ENCODE results near the gene LRCOL1. TPM values are rescaled to one million over a fixed set of nuclear protein-coding genes. Genes with fewer than 3 reads are reported as not detected.
A peak's percentile ranks its signal among the peaks of the same experiment; 100 is the strongest.

Gene LRCOL1
- total RNA-seq, 1 donor from 2014 or later = 1.8 TPM

DNA sequence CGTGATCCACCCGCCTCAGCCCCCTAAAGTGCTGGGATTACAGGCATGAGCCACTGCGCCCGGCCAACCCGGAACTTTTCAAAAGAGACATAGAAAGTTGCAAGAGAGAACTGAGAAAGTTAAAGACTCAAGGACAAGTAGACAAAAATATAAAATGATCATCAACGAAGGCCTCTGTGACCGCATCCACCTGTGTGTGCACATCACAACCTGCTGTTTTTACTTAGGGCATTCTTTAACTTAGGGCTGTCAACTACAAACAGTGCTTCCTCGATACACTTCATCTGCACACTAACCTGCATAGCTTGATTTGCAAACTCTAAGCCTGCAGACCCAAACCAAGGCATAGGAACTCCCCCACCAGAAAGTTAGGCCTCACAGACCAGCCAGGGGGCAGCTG lies 23.0 kb upstream of the LRCOL1 start:
- Histone ChIP-seq H3K4me3 (no peak overlapping the region), H3K4me1 (no peaks in the 10 kb centered on the region), H3K27me3 (no peaks in the 10 kb centered on the region), H3K36me3 (peaks cover 65% of the 10 kb centered on the region), H3K27ac (no peak overlapping the region), H3K9me3 (no peaks in the 10 kb centered on the region)
- DNase-seq (no peak), ATAC-seq (no peak)
- TF ChIP-seq, protein P1, sequence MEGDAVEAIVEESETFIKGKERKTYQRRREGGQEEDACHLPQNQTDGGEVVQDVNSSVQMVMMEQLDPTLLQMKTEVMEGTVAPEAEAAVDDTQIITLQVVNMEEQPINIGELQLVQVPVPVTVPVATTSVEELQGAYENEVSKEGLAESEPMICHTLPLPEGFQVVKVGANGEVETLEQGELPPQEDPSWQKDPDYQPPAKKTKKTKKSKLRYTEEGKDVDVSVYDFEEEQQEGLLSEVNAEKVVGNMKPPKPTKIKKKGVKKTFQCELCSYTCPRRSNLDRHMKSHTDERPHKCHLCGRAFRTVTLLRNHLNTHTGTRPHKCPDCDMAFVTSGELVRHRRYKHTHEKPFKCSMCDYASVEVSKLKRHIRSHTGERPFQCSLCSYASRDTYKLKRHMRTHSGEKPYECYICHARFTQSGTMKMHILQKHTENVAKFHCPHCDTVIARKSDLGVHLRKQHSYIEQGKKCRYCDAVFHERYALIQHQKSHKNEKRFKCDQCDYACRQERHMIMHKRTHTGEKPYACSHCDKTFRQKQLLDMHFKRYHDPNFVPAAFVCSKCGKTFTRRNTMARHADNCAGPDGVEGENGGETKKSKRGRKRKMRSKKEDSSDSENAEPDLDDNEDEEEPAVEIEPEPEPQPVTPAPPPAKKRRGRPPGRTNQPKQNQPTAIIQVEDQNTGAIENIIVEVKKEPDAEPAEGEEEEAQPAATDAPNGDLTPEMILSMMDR (IDR thresholded peaks at IDR 0.05) = no peak
- intact Hi-C loops (cut with DNase I) = no loop called here

- no peak for DNase-seq
- Histone ChIP-seq H3K27me3 (no peaks in the 10 kb centered on the region), H3K4me3 (no peak overlapping the region), H3K27ac (no peak overlapping the region), H3K9me3 (no peaks in the 10 kb centered on the region), H3K4me1 (no peaks in the 10 kb centered on the region), H3K36me3 (peaks cover 61% of the 10 kb centered on the region)
- TF ChIP-seq, protein P1 (IDR thresholded peaks at IDR 0.05) = no peak
- no peak for ATAC-seq
- intact Hi-C loops (cut with DNase I) = no loop called here
Measured at GRCh38 chr12:132632521-132633228, 22.3 kb upstream of the LRCOL1 start.

GRCh38 chr12:132631666-132632065 lies 21.3 kb upstream of the LRCOL1 start:
- Histone ChIP-seq H3K4me3 (no peak overlapping the region), H3K9me3 (no peaks in the 10 kb centered on the region), H3K36me3 (peaks cover 51% of the 10 kb centered on the region), H3K27me3 (no peaks in the 10 kb centered on the region), H3K4me1 (no peaks in the 10 kb centered on the region), H3K27ac (no peak overlapping the region)
- DNase-seq (no peak), ATAC-seq (no peak)
- intact Hi-C loops (cut with DNase I) = no loop called here
- TF ChIP-seq, protein P1 (IDR thresholded peaks at IDR 0.05) = no peak

GRCh38 chr12:132630672-132631071 lies 20.3 kb upstream of the LRCOL1 start:
- H3K4me1 ChIP-seq = no peaks in the 10 kb centered on the region
- peaks cover 51% of the 10 kb centered on the region for H3K36me3 ChIP-seq
- no peaks in the 10 kb centered on the region for H3K9me3 ChIP-seq
- H3K4me3 ChIP-seq = no peak overlapping the region
- no peak for DNase-seq
- ATAC-seq = peak; percentile 9
- TF ChIP-seq, protein P1 (IDR thresholded peaks at IDR 0.05) = no peak
- H3K27ac ChIP-seq = no peak overlapping the region
- intact Hi-C loops (cut with DNase I) = no loop called here
- H3K27me3 ChIP-seq = no peaks in the 10 kb centered on the region

DNA sequence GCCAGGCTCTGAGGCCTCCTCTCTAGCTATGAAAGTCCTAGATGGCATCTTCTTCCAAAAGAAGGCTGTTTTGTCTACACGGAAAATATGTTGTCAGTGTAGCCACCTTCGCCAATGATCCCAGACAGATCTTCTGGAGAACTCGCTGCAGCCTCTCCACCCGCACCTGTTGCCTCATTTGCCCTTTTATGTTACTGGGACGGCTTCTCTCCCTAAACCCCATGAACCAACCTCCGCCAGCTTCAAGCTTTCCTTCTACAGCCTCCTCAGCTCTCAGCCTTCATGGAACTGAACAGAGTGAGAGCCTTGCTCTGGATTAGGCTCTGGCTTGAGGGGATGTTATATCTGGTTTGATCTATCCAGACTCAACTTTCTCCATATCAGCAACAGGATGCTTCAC lies 18.9 kb upstream of the LRCOL1 start:
- H3K36me3 ChIP-seq = peaks cover 52% of the 10 kb centered on the region
- no peaks in the 10 kb centered on the region for H3K27me3 ChIP-seq
- ATAC-seq (no peak), DNase-seq (no peak)
- no peak overlapping the region for H3K4me3 ChIP-seq
- TF ChIP-seq, protein P1 (IDR thresholded peaks at IDR 0.05) = no peak
- H3K27ac ChIP-seq = no peak overlapping the region
- H3K9me3 ChIP-seq = no peaks in the 10 kb centered on the region
- intact Hi-C loops (cut with DNase I) = no loop called here
- no peaks in the 10 kb centered on the region for H3K4me1 ChIP-seq

Data from upper lobe of right lung (tissue), 1 donor.